ENCODE data around the gene AHSG. TPM values are rescaled to one million over a fixed set of nuclear protein-coding genes. Genes with fewer than 3 reads are reported as not detected.

AHSG gene
- total and polyA plus RNA-seq, 5 experiments from 2014 or later, result not detected

- no peaks in the 10 kb centered on the region for H3K4me1 Mint-ChIP-seq
- no peaks in the 10 kb centered on the region for H3K36me3 Mint-ChIP-seq
- peaks cover 0 to 2% (median 1%) of the 10 kb centered on the region in 5 donors for H3K27me3 Mint-ChIP-seq
- POLR2A ChIA-PET, result interaction anchor here (0.6 kb wide), 1 partner anchor 637 kb away, joined by 4 read pairs; no protein-coding TSS in a partner anchor
- H3K27ac Mint-ChIP-seq, result no peak overlapping the region
- peak overlapping the region in 4 of 10 donors; percentile 16 to 50 (median 28) for H3K4me3 Mint-ChIP-seq
- ATAC-seq (no peak), DNase-seq (no peak)
- no peaks in the 10 kb centered on the region for H3K9me3 Mint-ChIP-seq
Observed at GRCh38 chr3:186596568-186597287, 16.1 kb upstream of the AHSG start.

- ATAC-seq (no peak), DNase-seq (no peak)
- no peaks in the 10 kb centered on the region for H3K36me3 Mint-ChIP-seq
- H3K27ac Mint-ChIP-seq, result no peak overlapping the region
- no peaks in the 10 kb centered on the region for H3K9me3 Mint-ChIP-seq
- POLR2A ChIA-PET, result no interaction called here
- H3K4me3 Mint-ChIP-seq, result no peak overlapping the region
- H3K27me3 Mint-ChIP-seq, result peaks cover 0 to 2% (median 1%) of the 10 kb centered on the region in 5 donors
- H3K4me1 Mint-ChIP-seq, result no peaks in the 10 kb centered on the region
Observed at GRCh38 chr3:186598108-186598784, 14.6 kb upstream of the AHSG start.

- DNase-seq (no peak), ATAC-seq (no peak)
- H3K36me3 Mint-ChIP-seq, result no peaks in the 10 kb centered on the region
- peaks cover 0 to 2% (median 1%) of the 10 kb centered on the region in 5 donors for H3K27me3 Mint-ChIP-seq
- H3K4me3 Mint-ChIP-seq, result no peak overlapping the region
- no peak overlapping the region for H3K27ac Mint-ChIP-seq
- POLR2A ChIA-PET, result no interaction called here
- no peaks in the 10 kb centered on the region for H3K4me1 Mint-ChIP-seq
- no peaks in the 10 kb centered on the region for H3K9me3 Mint-ChIP-seq
Observed at GRCh38 chr3:186598794-186599141, 14.1 kb upstream of the AHSG start.

GRCh38 chr3:186599142-186599784 lies 13.6 kb upstream of the AHSG start:
- Mint-ChIP-seq H3K9me3 (no peaks in the 10 kb centered on the region), H3K36me3 (no peaks in the 10 kb centered on the region), H3K27me3 (peaks cover 0 to 2% (median 1%) of the 10 kb centered on the region in 5 donors), H3K4me3 (no peak overlapping the region), H3K4me1 (no peaks in the 10 kb centered on the region), H3K27ac (no peak overlapping the region)
- POLR2A ChIA-PET, result no interaction called here
- ATAC-seq (no peak), DNase-seq (no peak)

- Mint-ChIP-seq H3K9me3 (no peaks in the 10 kb centered on the region), H3K36me3 (no peaks in the 10 kb centered on the region), H3K4me3 (no peak overlapping the region), H3K27me3 (peaks cover 0 to 4% (median 1%) of the 10 kb centered on the region in 5 donors), H3K4me1 (no peaks in the 10 kb centered on the region), H3K27ac (no peak overlapping the region)
- no peak for DNase-seq
- POLR2A ChIA-PET, result no interaction called here
- no peak for ATAC-seq
Observed at GRCh38 chr3:186599785-186600166, 13.1 kb upstream of the AHSG start.

GRCh38 chr3:186600896-186601295 lies 12.0 kb upstream of the AHSG start:
- Mint-ChIP-seq H3K4me1 (no peaks in the 10 kb centered on the region), H3K27ac (no peak overlapping the region), H3K36me3 (no peaks in the 10 kb centered on the region), H3K9me3 (no peaks in the 10 kb centered on the region), H3K27me3 (peaks cover 0 to 4% (median 0%) of the 10 kb centered on the region in 5 donors), H3K4me3 (no peak overlapping the region)
- DNase-seq (no peak), ATAC-seq (no peak)
- POLR2A ChIA-PET, result no interaction called here

- no peak overlapping the region for H3K4me3 Mint-ChIP-seq
- H3K27me3 Mint-ChIP-seq, result peaks cover 0 to 2% (median 0%) of the 10 kb centered on the region in 5 donors
- peak overlapping the region in 1 of 10 donors; percentile 9 for H3K27ac Mint-ChIP-seq
Observed at GRCh38 chr3:186603159-186603558, 9.7 kb upstream of the AHSG start.

GRCh38 chr3:186605078-186605477 lies 7.8 kb upstream of the AHSG start:
- no peaks in the 10 kb centered on the region for H3K36me3 Mint-ChIP-seq
- no peak overlapping the region for H3K27ac Mint-ChIP-seq
- POLR2A ChIA-PET, result no interaction called here
- no peaks in the 10 kb centered on the region for H3K4me1 Mint-ChIP-seq
- ATAC-seq, result no peak
- no peak for DNase-seq
- H3K4me3 Mint-ChIP-seq, result no peak overlapping the region
- no peaks in the 10 kb centered on the region for H3K9me3 Mint-ChIP-seq
- H3K27me3 Mint-ChIP-seq, result peaks cover 0 to 2% (median 0%) of the 10 kb centered on the region in 5 donors

More at GRCh38 chr3:186603159-186603558, 9.7 kb upstream of the AHSG start:
- no peaks in the 10 kb centered on the region for H3K9me3 Mint-ChIP-seq
- POLR2A ChIA-PET, result no interaction called here
- DNase-seq (no peak), ATAC-seq (no peak)
- no peaks in the 10 kb centered on the region for H3K4me1 Mint-ChIP-seq
- no peaks in the 10 kb centered on the region for H3K36me3 Mint-ChIP-seq

- no peaks in the 10 kb centered on the region for H3K36me3 Mint-ChIP-seq
- H3K4me1 Mint-ChIP-seq, result no peaks in the 10 kb centered on the region
- H3K27ac Mint-ChIP-seq, result no peak overlapping the region
- no peaks in the 10 kb centered on the region for H3K9me3 Mint-ChIP-seq
- ATAC-seq (no peak), DNase-seq (no peak)
- peaks cover 0 to 2% (median 0%) of the 10 kb centered on the region in 5 donors for H3K27me3 Mint-ChIP-seq
- POLR2A ChIA-PET, result no interaction called here
- no peak overlapping the region for H3K4me3 Mint-ChIP-seq
Observed at GRCh38 chr3:186605561-186606545, 7.0 kb upstream of the AHSG start.

- Mint-ChIP-seq H3K4me3 (no peak overlapping the region), H3K4me1 (no peaks in the 10 kb centered on the region), H3K27ac (no peak overlapping the region), H3K9me3 (no peaks in the 10 kb centered on the region), H3K36me3 (no peaks in the 10 kb centered on the region), H3K27me3 (peaks cover 0 to 15% (median 2%) of the 10 kb centered on the region in 5 donors)
- no peak for DNase-seq
- POLR2A ChIA-PET, result no interaction called here
- no peak for ATAC-seq
Observed at GRCh38 chr3:186608624-186609215, 4.1 kb upstream of the AHSG start.

- peaks cover under 1 to 15% (median 2%) of the 10 kb centered on the region in 5 donors for H3K27me3 Mint-ChIP-seq
- ATAC-seq, result no peak
- H3K9me3 Mint-ChIP-seq, result no peaks in the 10 kb centered on the region
- H3K27ac Mint-ChIP-seq, result no peak overlapping the region
- H3K4me3 Mint-ChIP-seq, result no peak overlapping the region
- H3K4me1 Mint-ChIP-seq, result peaks cover 1 to 3% (median 2%) of the 10 kb centered on the region in 4 donors
- POLR2A ChIA-PET, result no interaction called here
- no peaks in the 10 kb centered on the region for H3K36me3 Mint-ChIP-seq
- DNase-seq, result no peak
Observed at GRCh38 chr3:186609247-186609868, 3.5 kb upstream of the AHSG start.

GRCh38 chr3:186612065-186612464 lies 795 bp upstream of the AHSG start:
- DNase-seq (no peak), ATAC-seq (no peak)
- Mint-ChIP-seq H3K36me3 (no peaks in the 10 kb centered on the region), H3K9me3 (no peaks in the 10 kb centered on the region), H3K4me3 (no peak overlapping the region), H3K27ac (no peak overlapping the region), H3K27me3 (peaks cover 3 to 21% (median 7%) of the 10 kb centered on the region in 5 donors), H3K4me1 (peaks cover 9 to 16% (median 14%) of the 10 kb centered on the region in 4 donors)
- POLR2A ChIA-PET, result interaction anchor here (0.6 kb wide), 1 partner anchor 1055 kb away, joined by 3 read pairs; no protein-coding TSS in a partner anchor

Data from naive thymus-derived CD8-positive, alpha-beta T cell (primary cell).